ENCODE results near the gene PCDHB5. TPM values are rescaled to one million over a fixed set of nuclear protein-coding genes. Genes with fewer than 3 reads are reported as not detected.

PCDHB5 gene
- total and polyA plus RNA-seq, 10 of the 15 experiments (the other 5 are each of a cell fraction or from before 2014, with no cell fraction given), result 0.09 TPM; not detected in 9

- ATAC-seq (no peak), DNase-seq (ENCODE audit: low read depth, low spot score) (no peak), FAIRE-seq (no peak)
- Histone ChIP-seq H3K79me2 (ENCODE audit: control insufficient read depth, insufficient read depth, low read length) (no peaks in the 10 kb centered on the region), H3K27me3 (replicated peaks in 1 of 2; ENCODE audit: control insufficient read depth in 2 of 2, insufficient read depth in 2 of 2, low read length in 1 of 2) (no peaks in the 10 kb centered on the region), H2AFZ (ENCODE audit: control insufficient read depth, low read depth, low read length) (no peak overlapping the region), H3K4me2 (ENCODE audit: control insufficient read depth, insufficient read depth) (no peak overlapping the region), H4K20me1 (ENCODE audit: control insufficient read depth, insufficient read depth) (no peaks in the 10 kb centered on the region), H3K4me3 (no peak overlapping the region), H3K9ac (ENCODE audit: control insufficient read depth, insufficient read depth, low read length) (no peak overlapping the region), H3K9me3 (replicated peaks; ENCODE audit: control insufficient read depth, insufficient read depth, low read length) (no peaks in the 10 kb centered on the region; the same call in 1 of the 3 replicates), H3K36me3 (ENCODE audit: control insufficient read depth in 2 of 2, insufficient read depth in 2 of 2, low read length in 1 of 2) (no peaks in the 10 kb centered on the region), H3K4me1 (ENCODE audit: control insufficient read depth, insufficient read depth, low read length) (no peaks in the 10 kb centered on the region), H3K27ac (ENCODE audit: control insufficient read depth, insufficient read depth) (no peak overlapping the region)
- SMC1A ChIA-PET (ENCODE audit: uncharacterized antibody, unreplicated experiment), result no interaction called here
- in situ Hi-C loops (cut with MboI) (no loop called here), intact Hi-C loops (cut with micrococcal nuclease; ENCODE audit: unreplicated experiment) (no loop called here)
- RAD21 ChIA-PET (ENCODE audit: unreplicated experiment), result no interaction called here
- BruUV-seq (replicated peaks), result no TSS peak
- POLR2A ChIA-PET, result no interaction called here
- WGBS (ENCODE audit: insufficient coverage, insufficient replicate concordance, low lambda C conversion rate, missing lambda C conversion rate), result 46% methylated on average over 12 of the region's 12 CpGs
- CTCF ChIA-PET, result interaction anchor here (1.2 kb wide), 1 partner anchor 17 kb away, joined by 5 read pairs; no protein-coding TSS in a partner anchor
- TF ChIP-seq, protein P1, sequence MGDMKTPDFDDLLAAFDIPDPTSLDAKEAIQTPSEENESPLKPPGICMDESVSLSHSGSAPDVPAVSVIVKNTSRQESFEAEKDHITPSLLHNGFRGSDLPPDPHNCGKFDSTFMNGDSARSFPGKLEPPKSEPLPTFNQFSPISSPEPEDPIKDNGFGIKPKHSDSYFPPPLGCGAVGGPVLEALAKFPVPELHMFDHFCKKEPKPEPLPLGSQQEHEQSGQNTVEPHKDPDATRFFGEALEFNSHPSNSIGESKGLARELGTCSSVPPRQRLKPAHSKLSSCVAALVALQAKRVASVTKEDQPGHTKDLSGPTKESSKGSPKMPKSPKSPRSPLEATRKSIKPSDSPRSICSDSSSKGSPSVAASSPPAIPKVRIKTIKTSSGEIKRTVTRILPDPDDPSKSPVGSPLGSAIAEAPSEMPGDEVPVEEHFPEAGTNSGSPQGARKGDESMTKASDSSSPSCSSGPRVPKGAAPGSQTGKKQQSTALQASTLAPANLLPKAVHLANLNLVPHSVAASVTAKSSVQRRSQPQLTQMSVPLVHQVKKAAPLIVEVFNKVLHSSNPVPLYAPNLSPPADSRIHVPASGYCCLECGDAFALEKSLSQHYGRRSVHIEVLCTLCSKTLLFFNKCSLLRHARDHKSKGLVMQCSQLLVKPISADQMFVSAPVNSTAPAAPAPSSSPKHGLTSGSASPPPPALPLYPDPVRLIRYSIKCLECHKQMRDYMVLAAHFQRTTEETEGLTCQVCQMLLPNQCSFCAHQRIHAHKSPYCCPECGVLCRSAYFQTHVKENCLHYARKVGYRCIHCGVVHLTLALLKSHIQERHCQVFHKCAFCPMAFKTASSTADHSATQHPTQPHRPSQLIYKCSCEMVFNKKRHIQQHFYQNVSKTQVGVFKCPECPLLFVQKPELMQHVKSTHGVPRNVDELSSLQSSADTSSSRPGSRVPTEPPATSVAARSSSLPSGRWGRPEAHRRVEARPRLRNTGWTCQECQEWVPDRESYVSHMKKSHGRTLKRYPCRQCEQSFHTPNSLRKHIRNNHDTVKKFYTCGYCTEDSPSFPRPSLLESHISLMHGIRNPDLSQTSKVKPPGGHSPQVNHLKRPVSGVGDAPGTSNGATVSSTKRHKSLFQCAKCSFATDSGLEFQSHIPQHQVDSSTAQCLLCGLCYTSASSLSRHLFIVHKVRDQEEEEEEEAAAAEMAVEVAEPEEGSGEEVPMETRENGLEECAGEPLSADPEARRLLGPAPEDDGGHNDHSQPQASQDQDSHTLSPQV (IDR thresholded peaks at IDR 0.05), result no peak
- TF ChIP-seq BCL11A (IDR thresholded peaks at IDR 0.05; ENCODE audit: low read depth, low read length) (no peak), REST (IDR thresholded peaks at IDR 0.05; ENCODE audit: low read depth, low read length) (no peak), YY1 (IDR thresholded peaks at IDR 0.05; ENCODE audit: low read depth, low read length) (no peak), GATAD2B (conservative IDR thresholded peaks at IDR 0.05; ENCODE audit: low read depth) (no peak), SPI1 (IDR thresholded peaks at IDR 0.05; ENCODE audit: borderline replicate concordance, insufficient read depth, low read depth, low read length) (no peak), E2F8 (IDR thresholded peaks at IDR 0.05; ENCODE audit: low read depth, partially characterized antibody) (no peak), SIN3A (IDR thresholded peaks at IDR 0.05; ENCODE audit: low read depth, low read length) (no peak), ATF3 (IDR thresholded peaks at IDR 0.05; ENCODE audit: borderline replicate concordance, extremely low read depth, low read depth, low read length) (no peak), SMAD1 (IDR thresholded peaks at IDR 0.05; ENCODE audit: low read depth, partially characterized antibody) (no peak), CBX3 (IDR thresholded peaks at IDR 0.05; ENCODE audit: borderline replicate concordance, low read depth) (no peak), MYC (IDR thresholded peaks at IDR 0.05; ENCODE audit: insufficient read depth, insufficient read length, insufficient replicate concordance, low read length, severe bottlenecking) (no peak), ZNF274 (IDR thresholded peaks at IDR 0.05; ENCODE audit: insufficient read depth, insufficient read length) (no peak), HDGF (IDR thresholded peaks at IDR 0.05) (no peak)
These were observed 13.0 kb upstream of the PCDHB5 start for GRCh38 chr5:141121985-141122384.
